Panc1 (cell line): ENCODE data around the gene TTC23. TPM values are rescaled to one million over a fixed set of nuclear protein-coding genes. Genes with fewer than 3 reads are reported as not detected.

Experiments used
- ATAC-seq: fragments of 200-7000 bp; cut with Tn5 transposase; 2 replicates; pipeline ENCODE4 v1.9.1; 2020; ENCODE audit warnings: mild to moderate bottlenecking, moderate library complexity
- BruUV-seq: library from RNA; stranded (reverse); fragments of 400-500 nt; replicated peaks from 2 replicates; lab custom pipeline; 2021; lab: Mats Ljungman, UMichigan
- CTCF ChIA-PET: fragments of 300-600 bp; sonication (Branson Sonifier 250); formaldehyde crosslinking; loops from one replicate; lab custom pipeline; 2022; ENCODE audit warnings: antibody characterized with exemption; lab: Charles Lee
- POLR2A ChIA-PET: fragments of 300-600 bp; sonication (Branson Sonifier 250); formaldehyde crosslinking; loops from one replicate; lab custom pipeline; 2022; ENCODE audit warnings: antibody characterized with exemption; lab: Charles Lee
- DNase-seq: peaks from one replicate; pipeline ENCODE4 v3.0.0-alpha.2; 2010; ENCODE audit warnings: low read depth, low spot score
- H3K27ac ChIP-seq: 2 replicates; pipeline ENCODE4 v1.5.1; 2011; ENCODE audit warnings: mild to moderate bottlenecking, low read length, inconsistent platforms
- H3K27me3 ChIP-seq: fragments of 200-500 bp; sonication (Bioruptor generic); 2 replicates; pipeline ENCODE4 v1.6.0; 2014; ENCODE audit warnings: low read length, inconsistent platforms; ENCODE audit not compliant: control insufficient read depth, insufficient read depth
- H3K36me3 ChIP-seq: fragments of 200-500 bp; sonication (Bioruptor generic); 2 replicates; pipeline ENCODE4 v1.5.1; 2014; ENCODE audit warnings: inconsistent platforms, mild to moderate bottlenecking, low read length, moderate library complexity; ENCODE audit not compliant: control insufficient read depth, insufficient read depth
- H3K4me1 ChIP-seq: 2 replicates; pipeline ENCODE4 v1.5.1; 2011; ENCODE audit warnings: inconsistent platforms, mild to moderate bottlenecking, low read length, moderate library complexity; ENCODE audit not compliant: control insufficient read depth, insufficient read depth
- H3K4me3 ChIP-seq, 2 experiments: 2 replicates each; pipeline ENCODE4 v1.5.1; 2011 to 2012; ENCODE audit warnings: low read depth in 2 of 2, low read length in 2 of 2, mild to moderate bottlenecking in 2 of 2, inconsistent platforms in 1 of 2, moderate library complexity in 1 of 2
- H3K9me3 ChIP-seq: fragments of 200-500 bp; sonication (Bioruptor generic); 2 replicates; pipeline ENCODE4 v1.5.1; 2014; ENCODE audit warnings: low read depth, mild to moderate bottlenecking, inconsistent platforms, low read length, moderate library complexity; ENCODE audit not compliant: control insufficient read depth, insufficient read depth
- POLR2AphosphoS5 ChIP-seq: IDR thresholded peaks from 2 replicates; pipeline ENCODE4 v1.6.1; 2012; ENCODE audit warnings: mild to moderate bottlenecking, low read depth, low read length, moderate library complexity
- SIN3A ChIP-seq: IDR thresholded peaks from 2 replicates; pipeline ENCODE4 v1.6.1; 2012; ENCODE audit warnings: low read depth, mild to moderate bottlenecking, low read length, moderate library complexity, borderline replicate concordance; ENCODE audit not compliant: insufficient read depth
- TCF7L2 ChIP-seq: IDR thresholded peaks from 2 replicates; pipeline ENCODE4 v1.6.1; 2011; ENCODE audit warnings: mild to moderate bottlenecking, low read depth, low read length, inconsistent platforms
- in situ Hi-C: cut with HindIII; loops from 2 replicates; pipeline ENCODE4 v1.10.0; 2016; ENCODE audit warnings: low sequenced_read_pairs, low pct_unique_long_range_greater_than_20kb
- intact Hi-C: fragments of 100-400 bp; cut with micrococcal nuclease; formaldehyde crosslinking; loops from one replicate; pipeline ENCODE4 v1.10.0; 2022; ENCODE audit not compliant: unreplicated experiment
- total RNA-seq: library from RNA; stranded (reverse); gene quantifications from one replicate; pipeline ENCODE4 v1.2.1, GENCODE V29; 2021; ENCODE audit not compliant: unreplicated experiment
- TF ChIP-seq, protein P1 (sequence below), 2 experiments: IDR thresholded peaks; 2 replicates each; pipeline ENCODE4 v1.6.1; 2011 to 2012; ENCODE audit warnings: low read depth in 2 of 2, control low read depth in 1 of 2, low read length in 1 of 2, mild to moderate bottlenecking in 1 of 2, moderate library complexity in 1 of 2; ENCODE audit not compliant: insufficient read depth in 1 of 2
- TF ChIP-seq, protein P2 (sequence below): fragments of 450-650 bp; IDR thresholded peaks from 2 replicates; pipeline ENCODE4 v1.5.1; 2017; ENCODE audit warnings: mild to moderate bottlenecking

Gene TTC23
- total RNA-seq, 1 experiment from 2014 or later, result 21.7 TPM

DNA sequence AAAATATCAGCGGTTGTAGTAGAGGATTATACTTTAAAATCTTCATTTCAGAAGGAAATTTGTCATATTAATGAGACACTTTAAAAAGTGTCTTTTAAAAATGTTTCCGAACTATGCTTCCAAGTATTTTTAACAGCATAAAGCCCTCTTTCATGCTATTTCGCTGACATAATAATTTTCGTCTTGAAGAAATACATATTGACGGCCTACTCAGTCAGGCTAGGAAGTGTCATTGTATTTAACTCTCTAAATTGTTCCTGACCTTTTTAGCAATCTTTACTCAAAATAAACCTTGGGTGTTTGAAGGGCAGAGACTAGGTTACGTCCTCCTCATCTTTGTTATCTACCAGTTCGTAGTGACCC lies 1.1 kb upstream of the TTC23 start:
- intact Hi-C loops, result no loop called here
- ChIA-PET POLR2A (interaction anchor here (0.5 kb wide), 1 partner anchor 493 kb away, joined by 8 read pairs; no protein-coding TSS in a partner anchor), CTCF (no interaction called here)
- Histone ChIP-seq H3K36me3 (no peaks in the 10 kb centered on the region; the same call in 1 of the 2 replicates), H3K27ac (peak overlapping the region; percentile 100), H3K4me1 (peaks cover 40% of the 10 kb centered on the region), H3K27me3 (no peaks in the 10 kb centered on the region), H3K4me3 (peak overlapping the region; percentile 87 to 96), H3K9me3 (no peaks in the 10 kb centered on the region)
- TF ChIP-seq TCF7L2, result no peak
- TF ChIP-seq POLR2AphosphoS5, result no peak
- TF ChIP-seq SIN3A, result no peak
- TF ChIP-seq, protein P1, sequence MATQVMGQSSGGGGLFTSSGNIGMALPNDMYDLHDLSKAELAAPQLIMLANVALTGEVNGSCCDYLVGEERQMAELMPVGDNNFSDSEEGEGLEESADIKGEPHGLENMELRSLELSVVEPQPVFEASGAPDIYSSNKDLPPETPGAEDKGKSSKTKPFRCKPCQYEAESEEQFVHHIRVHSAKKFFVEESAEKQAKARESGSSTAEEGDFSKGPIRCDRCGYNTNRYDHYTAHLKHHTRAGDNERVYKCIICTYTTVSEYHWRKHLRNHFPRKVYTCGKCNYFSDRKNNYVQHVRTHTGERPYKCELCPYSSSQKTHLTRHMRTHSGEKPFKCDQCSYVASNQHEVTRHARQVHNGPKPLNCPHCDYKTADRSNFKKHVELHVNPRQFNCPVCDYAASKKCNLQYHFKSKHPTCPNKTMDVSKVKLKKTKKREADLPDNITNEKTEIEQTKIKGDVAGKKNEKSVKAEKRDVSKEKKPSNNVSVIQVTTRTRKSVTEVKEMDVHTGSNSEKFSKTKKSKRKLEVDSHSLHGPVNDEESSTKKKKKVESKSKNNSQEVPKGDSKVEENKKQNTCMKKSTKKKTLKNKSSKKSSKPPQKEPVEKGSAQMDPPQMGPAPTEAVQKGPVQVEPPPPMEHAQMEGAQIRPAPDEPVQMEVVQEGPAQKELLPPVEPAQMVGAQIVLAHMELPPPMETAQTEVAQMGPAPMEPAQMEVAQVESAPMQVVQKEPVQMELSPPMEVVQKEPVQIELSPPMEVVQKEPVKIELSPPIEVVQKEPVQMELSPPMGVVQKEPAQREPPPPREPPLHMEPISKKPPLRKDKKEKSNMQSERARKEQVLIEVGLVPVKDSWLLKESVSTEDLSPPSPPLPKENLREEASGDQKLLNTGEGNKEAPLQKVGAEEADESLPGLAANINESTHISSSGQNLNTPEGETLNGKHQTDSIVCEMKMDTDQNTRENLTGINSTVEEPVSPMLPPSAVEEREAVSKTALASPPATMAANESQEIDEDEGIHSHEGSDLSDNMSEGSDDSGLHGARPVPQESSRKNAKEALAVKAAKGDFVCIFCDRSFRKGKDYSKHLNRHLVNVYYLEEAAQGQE (IDR thresholded peaks at IDR 0.05; ENCODE audit: insufficient read depth in 1 of 2, low read depth in 2 of 2, low read length in 1 of 2), result no peak
- DNase-seq, result no peak
- ATAC-seq, result no peak; the same call in 1 of the 2 replicates
- no TSS peak for BruUV-seq
- in situ Hi-C loops, result no loop called here

- Histone ChIP-seq H3K36me3 (no peaks in the 10 kb centered on the region; the same call in 1 of the 2 replicates), H3K9me3 (no peaks in the 10 kb centered on the region), H3K4me3 (peak overlapping the region; percentile 87 to 96), H3K27me3 (no peaks in the 10 kb centered on the region), H3K27ac (peak overlapping the region; percentile 100), H3K4me1 (peaks cover 40% of the 10 kb centered on the region)
- TF ChIP-seq, protein P2, sequence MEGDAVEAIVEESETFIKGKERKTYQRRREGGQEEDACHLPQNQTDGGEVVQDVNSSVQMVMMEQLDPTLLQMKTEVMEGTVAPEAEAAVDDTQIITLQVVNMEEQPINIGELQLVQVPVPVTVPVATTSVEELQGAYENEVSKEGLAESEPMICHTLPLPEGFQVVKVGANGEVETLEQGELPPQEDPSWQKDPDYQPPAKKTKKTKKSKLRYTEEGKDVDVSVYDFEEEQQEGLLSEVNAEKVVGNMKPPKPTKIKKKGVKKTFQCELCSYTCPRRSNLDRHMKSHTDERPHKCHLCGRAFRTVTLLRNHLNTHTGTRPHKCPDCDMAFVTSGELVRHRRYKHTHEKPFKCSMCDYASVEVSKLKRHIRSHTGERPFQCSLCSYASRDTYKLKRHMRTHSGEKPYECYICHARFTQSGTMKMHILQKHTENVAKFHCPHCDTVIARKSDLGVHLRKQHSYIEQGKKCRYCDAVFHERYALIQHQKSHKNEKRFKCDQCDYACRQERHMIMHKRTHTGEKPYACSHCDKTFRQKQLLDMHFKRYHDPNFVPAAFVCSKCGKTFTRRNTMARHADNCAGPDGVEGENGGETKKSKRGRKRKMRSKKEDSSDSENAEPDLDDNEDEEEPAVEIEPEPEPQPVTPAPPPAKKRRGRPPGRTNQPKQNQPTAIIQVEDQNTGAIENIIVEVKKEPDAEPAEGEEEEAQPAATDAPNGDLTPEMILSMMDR, result no peak
- TF ChIP-seq SIN3A (no peak), TCF7L2 (no peak), POLR2AphosphoS5 (no peak)
- TF ChIP-seq, protein P1 (IDR thresholded peaks at IDR 0.05; ENCODE audit: insufficient read depth in 1 of 2, low read depth in 2 of 2, low read length in 1 of 2), result no peak
- no peak for DNase-seq
- in situ Hi-C loops (no loop called here), intact Hi-C loops (no loop called here)
- CTCF ChIA-PET, result no interaction called here
- BruUV-seq, result no TSS peak
- no peak for ATAC-seq
- POLR2A ChIA-PET, result no interaction called here
Observed at GRCh38 chr15:99250001-99250400, 620 bp upstream of the TTC23 start.
